ENCODE results near the gene ZNF649. TPM values are rescaled to one million over a fixed set of nuclear protein-coding genes. Genes with fewer than 3 reads are reported as not detected.

ZNF649 gene
- total and polyA plus RNA-seq, 10 of the 15 experiments (the other 5 are each of a cell fraction or from before 2014, with no cell fraction given), result 0.87 to 9.7 (median 4.7) TPM

DNA sequence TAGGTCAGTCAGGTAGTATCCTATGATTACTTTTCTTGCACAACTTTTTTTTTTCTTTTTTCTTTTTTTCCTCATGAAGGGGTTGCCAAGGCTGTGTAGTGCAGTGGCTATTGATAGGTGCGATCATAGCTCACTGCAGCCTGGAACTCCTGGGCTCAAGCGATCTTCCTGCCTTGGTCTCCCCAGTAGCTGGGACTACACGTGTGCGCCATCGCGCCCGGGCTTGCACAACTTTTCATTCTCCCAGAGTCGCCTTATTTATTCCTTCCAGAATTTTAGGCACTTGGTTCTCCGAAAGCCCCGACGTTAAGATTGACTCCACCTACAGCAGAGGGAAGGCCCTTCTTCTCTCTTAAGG is 21.6 kb upstream of the ZNF649 start:
- H3K79me2 ChIP-seq (ENCODE audit: control insufficient read depth, insufficient read depth, low read length), result peaks cover 6% of the 10 kb centered on the region
- ChIA-PET RAD21 (ENCODE audit: unreplicated experiment) (no interaction called here), POLR2A (no interaction called here), SMC1A (ENCODE audit: uncharacterized antibody, unreplicated experiment) (no interaction called here), CTCF (no interaction called here)
- H3K36me3 ChIP-seq (ENCODE audit: control insufficient read depth in 2 of 2, insufficient read depth in 2 of 2, low read length in 1 of 2), result peaks cover 0 to 7% of the 10 kb centered on the region in 2 experiments; a peak in 1 of 4 replicates
- peak overlapping the region; percentile 70; the same call in 1 of the 2 replicates for H3K27ac ChIP-seq (ENCODE audit: control insufficient read depth, insufficient read depth)
- no peak for DNase-seq (ENCODE audit: low read depth, low spot score)
- BruUV-seq (replicated peaks), result no TSS peak
- no peak for FAIRE-seq
- H3K9me3 ChIP-seq (replicated peaks; ENCODE audit: control insufficient read depth, insufficient read depth, low read length), result peaks cover 12% of the 10 kb centered on the region
- H3K4me2 ChIP-seq (ENCODE audit: control insufficient read depth, insufficient read depth), result peak overlapping the region; percentile 28
- 67% methylated on average over 11 of the region's 11 CpGs for WGBS (ENCODE audit: insufficient coverage, insufficient replicate concordance, low lambda C conversion rate, missing lambda C conversion rate)
- peak overlapping the region; percentile 77 for H3K4me3 ChIP-seq
- peak overlapping the region; percentile 100 for H2AFZ ChIP-seq (ENCODE audit: control insufficient read depth, low read depth, low read length)
- H3K27me3 ChIP-seq (replicated peaks in 1 of 2; ENCODE audit: control insufficient read depth in 2 of 2, insufficient read depth in 2 of 2, low read length in 1 of 2), result no peaks in the 10 kb centered on the region
- H3K9ac ChIP-seq (ENCODE audit: control insufficient read depth, insufficient read depth, low read length), result no peak overlapping the region
- H4K20me1 ChIP-seq (ENCODE audit: control insufficient read depth, insufficient read depth), result no peaks in the 10 kb centered on the region
- in situ Hi-C loops (cut with MboI) (no loop called here), intact Hi-C loops (cut with micrococcal nuclease; ENCODE audit: unreplicated experiment) (loop anchor here (2.0 to 10.0 kb wide), 3 partner anchors 60 to 311 kb away; partner anchors contain the start of genes ZNF350 and ZNF432)
- 0 out of 2 replicates have a peak, but pooled peaks cover 2% of the 10 kb centered on the region for H3K4me1 ChIP-seq (ENCODE audit: control insufficient read depth, insufficient read depth, low read length)
- ATAC-seq, result no peak
- TF ChIP-seq, protein P1, sequence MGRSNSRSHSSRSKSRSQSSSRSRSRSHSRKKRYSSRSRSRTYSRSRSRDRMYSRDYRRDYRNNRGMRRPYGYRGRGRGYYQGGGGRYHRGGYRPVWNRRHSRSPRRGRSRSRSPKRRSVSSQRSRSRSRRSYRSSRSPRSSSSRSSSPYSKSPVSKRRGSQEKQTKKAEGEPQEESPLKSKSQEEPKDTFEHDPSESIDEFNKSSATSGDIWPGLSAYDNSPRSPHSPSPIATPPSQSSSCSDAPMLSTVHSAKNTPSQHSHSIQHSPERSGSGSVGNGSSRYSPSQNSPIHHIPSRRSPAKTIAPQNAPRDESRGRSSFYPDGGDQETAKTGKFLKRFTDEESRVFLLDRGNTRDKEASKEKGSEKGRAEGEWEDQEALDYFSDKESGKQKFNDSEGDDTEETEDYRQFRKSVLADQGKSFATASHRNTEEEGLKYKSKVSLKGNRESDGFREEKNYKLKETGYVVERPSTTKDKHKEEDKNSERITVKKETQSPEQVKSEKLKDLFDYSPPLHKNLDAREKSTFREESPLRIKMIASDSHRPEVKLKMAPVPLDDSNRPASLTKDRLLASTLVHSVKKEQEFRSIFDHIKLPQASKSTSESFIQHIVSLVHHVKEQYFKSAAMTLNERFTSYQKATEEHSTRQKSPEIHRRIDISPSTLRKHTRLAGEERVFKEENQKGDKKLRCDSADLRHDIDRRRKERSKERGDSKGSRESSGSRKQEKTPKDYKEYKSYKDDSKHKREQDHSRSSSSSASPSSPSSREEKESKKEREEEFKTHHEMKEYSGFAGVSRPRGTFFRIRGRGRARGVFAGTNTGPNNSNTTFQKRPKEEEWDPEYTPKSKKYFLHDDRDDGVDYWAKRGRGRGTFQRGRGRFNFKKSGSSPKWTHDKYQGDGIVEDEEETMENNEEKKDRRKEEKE (IDR thresholded peaks at IDR 0.05), result no peak
- TF ChIP-seq ZNF622 (IDR thresholded peaks at IDR 0.05) (no peak), WRNIP1 (IDR thresholded peaks at IDR 0.05; ENCODE audit: borderline replicate concordance, low read depth, low read length) (no peak), SIX5 (IDR thresholded peaks at IDR 0.05; ENCODE audit: low read depth, low read length, severe bottlenecking) (no peak), SREBF2 (IDR thresholded peaks at IDR 0.05; ENCODE audit: low read length) (no peak), ASH2L (IDR thresholded peaks at IDR 0.05; ENCODE audit: borderline replicate concordance, low read depth) (no peak), REST (IDR thresholded peaks at IDR 0.05; ENCODE audit: low read depth, low read length) (no peak), HSF1 (IDR thresholded peaks at IDR 0.05; ENCODE audit: low read depth, low read length) (no peak), SRF (IDR thresholded peaks at IDR 0.05; ENCODE audit: low read depth in 2 of 2, low read length in 2 of 2) (no peak), ATF7 (IDR thresholded peaks at IDR 0.05; ENCODE audit: low read depth) (no peak), BACH1 (IDR thresholded peaks at IDR 0.05; ENCODE audit: borderline replicate concordance) (no peak), USF1 (IDR thresholded peaks at IDR 0.05; ENCODE audit: borderline replicate concordance, extremely low read length, insufficient read depth, low read depth, low read length) (no peak)
- TF ChIP-seq, protein P2, sequence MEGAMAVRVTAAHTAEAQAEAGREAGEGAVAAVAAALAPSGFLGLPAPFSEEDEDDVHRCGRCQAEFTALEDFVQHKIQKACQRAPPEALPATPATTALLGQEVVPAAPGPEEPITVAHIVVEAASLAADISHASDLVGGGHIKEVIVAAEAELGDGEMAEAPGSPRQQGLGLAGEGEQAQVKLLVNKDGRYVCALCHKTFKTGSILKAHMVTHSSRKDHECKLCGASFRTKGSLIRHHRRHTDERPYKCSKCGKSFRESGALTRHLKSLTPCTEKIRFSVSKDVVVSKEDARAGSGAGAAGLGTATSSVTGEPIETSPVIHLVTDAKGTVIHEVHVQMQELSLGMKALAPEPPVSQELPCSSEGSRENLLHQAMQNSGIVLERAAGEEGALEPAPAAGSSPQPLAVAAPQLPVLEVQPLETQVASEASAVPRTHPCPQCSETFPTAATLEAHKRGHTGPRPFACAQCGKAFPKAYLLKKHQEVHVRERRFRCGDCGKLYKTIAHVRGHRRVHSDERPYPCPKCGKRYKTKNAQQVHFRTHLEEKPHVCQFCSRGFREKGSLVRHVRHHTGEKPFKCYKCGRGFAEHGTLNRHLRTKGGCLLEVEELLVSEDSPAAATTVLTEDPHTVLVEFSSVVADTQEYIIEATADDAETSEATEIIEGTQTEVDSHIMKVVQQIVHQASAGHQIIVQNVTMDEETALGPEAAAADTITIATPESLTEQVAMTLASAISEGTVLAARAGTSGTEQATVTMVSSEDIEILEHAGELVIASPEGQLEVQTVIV (IDR thresholded peaks at IDR 0.05; ENCODE audit: borderline replicate concordance, partially characterized antibody), result no peak
